GM12801 (cell line): ENCODE measurements around the gene B4GALT6.

Experiments used
- TF ChIP-seq, protein P1 (sequence below): IDR thresholded peaks from one replicate; pipeline ENCODE4 v1.5.1; 2011; ENCODE audit warnings: control low read depth; ENCODE audit not compliant: insufficient read length; ENCODE audit errors: extremely low read depth

B4GALT6 gene

DNA sequence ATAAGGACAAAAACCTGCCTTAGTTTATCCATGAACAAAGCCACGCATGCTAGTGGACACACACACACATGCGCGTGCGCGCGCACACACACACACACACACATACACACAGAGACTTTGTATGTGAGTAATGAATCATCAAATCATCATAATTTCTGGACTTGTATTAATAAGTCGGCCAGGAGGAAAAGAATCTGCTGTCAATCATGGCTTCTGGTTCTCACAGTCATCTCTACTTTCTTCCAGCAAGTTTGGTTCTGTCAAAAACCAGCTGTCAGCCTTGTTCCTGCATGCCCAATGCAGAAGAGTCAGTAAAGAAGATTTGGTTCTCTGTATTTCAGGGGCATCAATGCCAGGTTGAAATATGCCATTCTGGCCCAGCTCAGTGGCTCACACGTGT lies 93.8 kb downstream of the B4GALT6 start:
- TF ChIP-seq, protein P1, sequence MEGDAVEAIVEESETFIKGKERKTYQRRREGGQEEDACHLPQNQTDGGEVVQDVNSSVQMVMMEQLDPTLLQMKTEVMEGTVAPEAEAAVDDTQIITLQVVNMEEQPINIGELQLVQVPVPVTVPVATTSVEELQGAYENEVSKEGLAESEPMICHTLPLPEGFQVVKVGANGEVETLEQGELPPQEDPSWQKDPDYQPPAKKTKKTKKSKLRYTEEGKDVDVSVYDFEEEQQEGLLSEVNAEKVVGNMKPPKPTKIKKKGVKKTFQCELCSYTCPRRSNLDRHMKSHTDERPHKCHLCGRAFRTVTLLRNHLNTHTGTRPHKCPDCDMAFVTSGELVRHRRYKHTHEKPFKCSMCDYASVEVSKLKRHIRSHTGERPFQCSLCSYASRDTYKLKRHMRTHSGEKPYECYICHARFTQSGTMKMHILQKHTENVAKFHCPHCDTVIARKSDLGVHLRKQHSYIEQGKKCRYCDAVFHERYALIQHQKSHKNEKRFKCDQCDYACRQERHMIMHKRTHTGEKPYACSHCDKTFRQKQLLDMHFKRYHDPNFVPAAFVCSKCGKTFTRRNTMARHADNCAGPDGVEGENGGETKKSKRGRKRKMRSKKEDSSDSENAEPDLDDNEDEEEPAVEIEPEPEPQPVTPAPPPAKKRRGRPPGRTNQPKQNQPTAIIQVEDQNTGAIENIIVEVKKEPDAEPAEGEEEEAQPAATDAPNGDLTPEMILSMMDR: no peak

DNA sequence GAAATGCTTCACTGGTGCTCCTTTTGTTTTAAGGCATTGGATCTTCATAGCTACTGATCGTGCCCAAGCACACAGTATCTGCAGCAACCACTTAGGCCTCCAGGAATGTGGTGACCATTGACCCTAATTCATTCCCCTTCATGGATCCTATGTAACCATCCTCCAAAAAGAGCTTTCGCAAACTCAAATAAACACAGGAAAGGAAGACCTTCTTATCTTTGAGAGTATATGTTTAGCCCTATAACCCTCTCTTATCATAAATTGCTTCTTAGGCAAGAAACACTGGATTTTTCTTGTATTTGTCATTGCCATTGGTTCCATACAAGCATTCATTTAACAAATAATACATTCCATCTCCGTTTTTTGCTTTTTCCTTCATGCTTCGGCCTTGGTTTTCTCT lies 96.9 kb downstream of the B4GALT6 start:
- TF ChIP-seq, protein P1: no peak

DNA sequence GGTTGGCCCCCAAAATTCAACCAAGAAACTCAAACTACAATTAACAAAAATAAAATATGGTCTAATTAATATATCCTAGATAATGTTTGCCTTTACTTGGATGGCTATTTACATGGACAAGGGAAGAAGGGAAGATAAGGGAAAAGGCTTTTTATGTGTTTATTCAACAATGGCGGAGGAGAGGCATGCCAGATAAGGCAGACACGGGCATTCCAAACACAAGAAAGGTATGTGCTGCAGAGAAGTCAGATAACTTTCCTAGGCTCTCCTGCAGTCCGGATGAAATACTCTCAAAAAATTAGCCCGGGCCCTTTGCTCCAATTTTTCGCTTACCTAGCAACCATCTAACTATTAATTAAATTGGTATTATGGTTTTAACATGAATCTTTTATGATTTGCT lies 97.8 kb downstream of the B4GALT6 start:
- TF ChIP-seq, protein P1: no peak

DNA sequence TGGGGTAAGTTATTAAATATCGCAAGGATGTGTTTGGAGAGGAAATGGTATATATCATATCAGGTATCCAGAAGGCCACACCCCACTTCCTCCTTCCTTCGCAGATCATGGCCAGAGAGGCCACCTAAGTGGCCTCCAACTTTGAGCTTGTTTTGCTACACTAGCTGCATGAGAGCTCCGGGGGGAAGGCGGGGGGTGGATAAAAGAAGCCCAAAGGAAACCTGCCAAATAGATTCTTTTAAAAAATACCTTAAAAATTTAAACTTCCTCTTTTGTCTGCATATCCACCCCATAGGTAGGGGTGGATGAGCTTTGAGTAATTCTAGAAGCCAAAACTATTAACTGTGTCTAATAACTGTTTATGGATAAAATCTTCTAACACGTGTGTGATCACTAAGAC lies 98.4 kb downstream of the B4GALT6 start:
- TF ChIP-seq, protein P1: no peak

DNA sequence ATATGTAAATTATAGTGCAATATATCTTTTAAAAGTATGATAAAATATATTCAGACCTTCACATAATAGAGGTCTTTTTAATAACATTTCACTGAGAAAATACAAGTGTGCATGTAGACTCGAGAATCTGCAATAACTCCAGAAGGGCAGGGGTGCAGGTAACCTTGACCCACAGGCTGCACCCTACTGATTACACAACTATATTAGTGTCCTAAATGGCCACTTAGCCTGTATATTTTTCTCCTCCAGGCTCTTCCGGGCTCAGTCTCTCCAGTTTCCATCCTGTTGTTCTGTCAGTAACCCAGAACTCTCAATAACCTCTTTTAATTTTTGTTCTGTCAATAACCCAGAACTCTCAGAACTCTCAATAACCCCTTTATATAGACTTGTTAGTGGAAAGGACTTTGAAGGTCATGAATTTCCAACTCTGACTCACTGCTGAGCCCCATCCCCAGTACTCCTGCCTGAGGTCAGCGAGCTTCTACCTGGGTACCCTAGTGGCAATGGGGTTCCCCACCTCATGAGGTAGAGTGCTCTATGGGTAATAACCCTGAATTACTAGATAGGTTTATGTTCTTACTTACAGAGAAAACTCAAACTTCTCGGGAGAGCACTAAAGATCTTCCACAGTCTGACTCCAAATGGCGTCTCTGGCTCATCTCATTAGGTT lies 101.1 kb downstream of the B4GALT6 start:
- TF ChIP-seq, protein P1: no peak

DNA sequence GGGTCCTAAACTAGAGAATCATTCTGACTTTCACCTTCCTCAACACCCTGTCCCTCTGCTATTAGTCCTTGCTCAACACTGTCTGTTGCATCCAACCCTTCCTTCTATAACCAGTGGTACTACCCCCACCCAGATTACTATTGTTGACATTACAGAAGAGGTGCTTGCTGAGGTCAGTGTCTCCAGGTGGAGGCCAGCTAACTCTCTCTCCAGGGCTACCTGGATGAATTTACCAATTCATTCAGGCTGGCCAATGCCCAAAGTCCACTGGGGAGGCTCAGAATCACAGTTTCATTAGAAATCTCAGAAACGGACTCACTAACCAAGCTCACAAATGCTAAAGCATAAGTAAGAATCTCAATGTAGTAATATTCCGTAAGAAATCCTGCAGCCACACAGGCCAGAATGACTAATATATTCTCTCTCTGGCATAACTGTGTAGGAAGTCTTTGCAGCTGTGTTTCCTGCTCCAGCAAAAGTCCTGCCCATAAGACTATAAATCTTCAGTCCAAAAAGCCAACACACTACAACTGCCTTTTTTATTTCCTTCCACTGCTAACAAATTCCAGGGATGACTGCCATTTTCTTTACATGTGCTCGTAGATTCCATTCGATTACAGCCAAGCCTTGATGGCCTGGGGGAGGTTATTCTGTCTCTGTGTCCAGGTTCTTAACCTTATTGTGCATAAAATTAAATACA lies 102.7 kb downstream of the B4GALT6 start:
- TF ChIP-seq, protein P1: no peak

DNA sequence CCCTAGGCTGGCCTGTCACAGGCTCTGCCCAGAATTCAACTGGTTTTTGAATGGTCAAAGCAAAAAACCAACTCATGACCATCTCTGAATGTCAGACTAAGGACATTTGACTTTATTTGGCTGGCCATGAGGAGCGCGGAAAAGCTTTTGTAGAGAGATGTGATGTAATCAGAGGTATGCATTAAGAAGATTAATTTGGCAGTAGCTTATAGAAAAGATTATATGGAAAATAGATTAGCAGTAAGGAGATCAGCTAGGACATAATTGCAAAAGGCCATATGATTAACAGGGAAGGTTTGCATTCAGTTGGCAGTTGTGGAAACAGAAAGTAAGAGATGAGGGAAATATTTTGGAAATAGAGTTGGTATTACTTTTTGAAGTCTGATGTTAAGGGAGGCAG lies 105.0 kb downstream of the B4GALT6 start:
- TF ChIP-seq, protein P1: no peak
